Body of pancreas (tissue), 4 donors: ENCODE results near the gene INTS2.

ENCODE experiments used
- POLR2A ChIP-seq, 3 donors: fragments of 450-650 bp; IDR thresholded peaks; one replicate each; pipeline ENCODE4 v1.6.1; 2016; ENCODE audit warnings: antibody characterized with exemption in 3 of 3, mild to moderate bottlenecking in 2 of 3
- TF ChIP-seq, protein P1 (sequence below), 7 experiments: fragments of 450-650 bp in 4 of 7; fragments of 200-600 bp in 3 of 7; sonication (generic) in 3 of 7; IDR thresholded peaks; one replicate each; pipeline ENCODE4 v1.5.1; 2016 to 2019; ENCODE audit warnings: antibody characterized with exemption in 7 of 7

- TF ChIP-seq, protein P1, sequence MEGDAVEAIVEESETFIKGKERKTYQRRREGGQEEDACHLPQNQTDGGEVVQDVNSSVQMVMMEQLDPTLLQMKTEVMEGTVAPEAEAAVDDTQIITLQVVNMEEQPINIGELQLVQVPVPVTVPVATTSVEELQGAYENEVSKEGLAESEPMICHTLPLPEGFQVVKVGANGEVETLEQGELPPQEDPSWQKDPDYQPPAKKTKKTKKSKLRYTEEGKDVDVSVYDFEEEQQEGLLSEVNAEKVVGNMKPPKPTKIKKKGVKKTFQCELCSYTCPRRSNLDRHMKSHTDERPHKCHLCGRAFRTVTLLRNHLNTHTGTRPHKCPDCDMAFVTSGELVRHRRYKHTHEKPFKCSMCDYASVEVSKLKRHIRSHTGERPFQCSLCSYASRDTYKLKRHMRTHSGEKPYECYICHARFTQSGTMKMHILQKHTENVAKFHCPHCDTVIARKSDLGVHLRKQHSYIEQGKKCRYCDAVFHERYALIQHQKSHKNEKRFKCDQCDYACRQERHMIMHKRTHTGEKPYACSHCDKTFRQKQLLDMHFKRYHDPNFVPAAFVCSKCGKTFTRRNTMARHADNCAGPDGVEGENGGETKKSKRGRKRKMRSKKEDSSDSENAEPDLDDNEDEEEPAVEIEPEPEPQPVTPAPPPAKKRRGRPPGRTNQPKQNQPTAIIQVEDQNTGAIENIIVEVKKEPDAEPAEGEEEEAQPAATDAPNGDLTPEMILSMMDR (IDR thresholded peaks at IDR 0.05), result no peak
- TF ChIP-seq POLR2A (IDR thresholded peaks at IDR 0.05), result no peak
Measured at GRCh38 chr17:61818225-61818624, 109.6 kb downstream of the INTS2 start.
